Spinal cord (tissue), 10 donors: Measurements from ENCODE around the gene HOXB6. TPM values are rescaled to one million over a fixed set of nuclear protein-coding genes. Genes with fewer than 3 reads are reported as not detected.

Experiments used
- DNase-seq, 6 donors: peaks; one replicate each; pipeline versions ENCODE4 v3.0.0 to v3.0.0-alpha.2; 2013 to 2015; ENCODE audit warnings: low spot score in 6 of 6, low read depth in 4 of 6
- H3K27ac ChIP-seq: one replicate; pipeline ENCODE4 v1.5.1; 2013; ENCODE audit warnings: low read depth, low read length, control low read depth
- H3K27me3 ChIP-seq: one replicate; pipeline ENCODE4 v1.6.1; 2013; ENCODE audit warnings: low read length; ENCODE audit not compliant: control insufficient read depth, insufficient read depth
- H3K36me3 ChIP-seq: one replicate; pipeline ENCODE4 v1.6.1; 2013; ENCODE audit warnings: low read length; ENCODE audit not compliant: control insufficient read depth, insufficient read depth
- H3K4me1 ChIP-seq: one replicate; pipeline ENCODE4 v1.6.1; 2013; ENCODE audit warnings: low read length; ENCODE audit not compliant: control insufficient read depth, insufficient read depth
- H3K4me3 ChIP-seq: one replicate; pipeline ENCODE4 v1.5.1; 2013; ENCODE audit warnings: low read depth, low read length, control low read depth
- H3K9me3 ChIP-seq: one replicate; pipeline ENCODE4 v1.6.1; 2013; ENCODE audit warnings: low read length; ENCODE audit not compliant: control insufficient read depth, insufficient read depth
- WGBS: methylation state at CpG from one replicate; pipeline ENCODE4 v1.1.5; 2013; ENCODE audit warnings: missing lambda C conversion rate; ENCODE audit not compliant: insufficient coverage; 5-methylcytosine and 5-hydroxymethylcytosine counted together
- polyA plus RNA-seq, 2 donors: library from polyadenylated mRNA; unstranded; fragments of 120-200 nt; gene quantifications; one replicate each; pipeline ENCODE4 v1.2.1, GENCODE V29; 2013; ENCODE audit not compliant: insufficient read length in 2 of 2
- total RNA-seq, 2 donors: library from RNA; depleted of rRNA in 1 of 2; stranded (reverse); fragments of 120-200 nt in 1 of 2; fragments of >200 nt in 1 of 2; gene quantifications; one replicate each; pipeline versions ENCODE4 v1.2.3 to v1.2.4, GENCODE V29; 2013 to 2014
- donor health status: healthy.

HOXB6 gene
- total and polyA plus RNA-seq, 4 donors: 20.2 to 142 (median 86.5) TPM

- H3K27ac ChIP-seq: no peak overlapping the region
- H3K9me3 ChIP-seq: no peaks in the 10 kb centered on the region
- DNase-seq: peak in 1 of 6 donors; percentile 42
- peaks cover 54% of the 10 kb centered on the region for H3K27me3 ChIP-seq
- H3K4me1 ChIP-seq: peaks cover 41% of the 10 kb centered on the region
- H3K36me3 ChIP-seq: peaks cover 3% of the 10 kb centered on the region
- 56% methylated on average over 2 of the region's 5 CpGs for WGBS
- no peak overlapping the region for H3K4me3 ChIP-seq
Observed at GRCh38 chr17:48628649-48629410, 24.0 kb upstream of the HOXB6 start.

GRCh38 chr17:48627623-48628521, 23.1 kb upstream of the HOXB6 start:
- Histone ChIP-seq H3K9me3 (no peaks in the 10 kb centered on the region), H3K36me3 (no peaks in the 10 kb centered on the region), H3K27ac (peak overlapping the region; percentile 93), H3K27me3 (peaks cover 51% of the 10 kb centered on the region), H3K4me3 (no peak overlapping the region), H3K4me1 (peaks cover 42% of the 10 kb centered on the region)
- 30% methylated on average over 24 of the region's 27 CpGs for WGBS
- peak in 1 of 6 donors; percentile 51 for DNase-seq

- 20% methylated on average over 1 of the region's 5 CpGs for WGBS
- peak overlapping the region; percentile 93 for H3K27ac ChIP-seq
- H3K4me1 ChIP-seq: peaks cover 45% of the 10 kb centered on the region
- no peak for DNase-seq
- H3K36me3 ChIP-seq: no peaks in the 10 kb centered on the region
- no peaks in the 10 kb centered on the region for H3K9me3 ChIP-seq
- H3K27me3 ChIP-seq: peaks cover 45% of the 10 kb centered on the region
- peak overlapping the region; percentile 73 for H3K4me3 ChIP-seq
Observed at GRCh38 chr17:48627118-48627597, 22.4 kb upstream of the HOXB6 start.

DNA sequence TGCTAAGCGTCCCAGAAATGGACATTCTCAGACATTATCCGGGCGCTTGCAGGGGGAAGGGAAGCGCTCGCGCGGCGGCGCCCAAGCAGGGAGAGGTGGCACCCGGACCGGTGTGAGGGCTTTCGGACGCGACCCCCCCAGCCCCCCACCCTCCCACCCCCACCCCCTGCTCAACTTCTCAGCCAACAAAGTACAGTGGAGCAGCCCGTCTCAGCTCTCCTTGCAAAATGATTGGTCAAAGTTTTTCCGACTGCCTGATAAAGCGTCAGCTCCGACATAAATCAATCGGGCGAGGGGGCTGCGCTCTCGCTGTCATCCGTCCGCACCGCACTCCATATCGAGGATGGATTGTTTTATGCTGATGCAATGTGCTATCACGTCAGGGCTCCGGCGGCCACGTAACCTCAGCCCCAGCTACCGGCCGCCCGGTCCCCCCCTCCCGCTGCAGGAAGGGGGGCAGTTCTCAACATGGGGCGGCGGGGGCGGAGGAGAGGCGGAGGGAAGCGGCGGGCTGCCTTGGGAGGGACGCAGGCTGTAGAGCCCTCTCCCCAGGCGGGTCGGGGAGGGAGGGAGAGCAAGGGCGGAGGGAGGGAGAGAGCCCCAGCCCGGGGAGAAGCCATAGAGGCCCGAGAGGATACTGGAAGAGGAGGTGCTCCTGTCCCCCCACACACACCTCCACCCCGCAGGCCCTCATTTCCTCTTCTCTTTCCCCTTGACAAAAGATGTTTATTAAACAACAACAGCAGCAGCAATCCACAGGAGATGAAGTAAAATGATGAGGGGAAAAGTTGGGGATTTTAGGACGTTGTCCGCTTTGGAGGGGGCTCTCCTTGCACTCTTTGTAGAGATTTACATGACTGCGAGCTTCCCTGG, 21.7 kb upstream of the HOXB6 start, which contains the start of gene HOXB9:
TSS of gene HOXB9 (minus strand) at position 114 of the 873 bp plus-strand sequence. CDS start at position 25, 89 bp downstream.
- H3K36me3 ChIP-seq: peaks cover 2% of the 10 kb centered on the region
- H3K27ac ChIP-seq: peak within 1 kb of the TSS; percentile 93
- peaks cover 52% of the 10 kb centered on the region for H3K4me1 ChIP-seq
- 3% methylated on average over 26 of the region's 50 CpGs for WGBS
- peak within 1 kb of the TSS; percentile 73 for H3K4me3 ChIP-seq
- peak in 4 of 6 donors; percentile 57 to 96 (median 68) for DNase-seq
- H3K27me3 ChIP-seq: peaks cover 38% of the 10 kb centered on the region
- H3K9me3 ChIP-seq: no peaks in the 10 kb centered on the region

- Histone ChIP-seq H3K4me3 (peak overlapping the region; percentile 73), H3K9me3 (no peaks in the 10 kb centered on the region), H3K27me3 (peaks cover 33% of the 10 kb centered on the region), H3K36me3 (peaks cover 4% of the 10 kb centered on the region), H3K27ac (peak overlapping the region; percentile 93), H3K4me1 (peaks cover 60% of the 10 kb centered on the region)
- peak in 3 of 6 donors; percentile 46 to 62 (median 55) for DNase-seq
- WGBS: under 1% methylated on average over 68 of the region's 69 CpGs
Observed at GRCh38 chr17:48625495-48626244, 20.9 kb upstream of the HOXB6 start.

- DNase-seq: peak in 4 of 6 donors; percentile 60 to 89 (median 70)
- H3K27ac ChIP-seq: peak overlapping the region; percentile 93
- peaks cover 69% of the 10 kb centered on the region for H3K4me1 ChIP-seq
- H3K36me3 ChIP-seq: peaks cover 6% of the 10 kb centered on the region
- peak overlapping the region; percentile 73 for H3K4me3 ChIP-seq
- H3K27me3 ChIP-seq: peaks cover 36% of the 10 kb centered on the region
- WGBS: under 1% methylated on average over 51 of the region's 66 CpGs
- no peaks in the 10 kb centered on the region for H3K9me3 ChIP-seq
Observed at GRCh38 chr17:48624544-48625494, 20.0 kb upstream of the HOXB6 start.

DNA sequence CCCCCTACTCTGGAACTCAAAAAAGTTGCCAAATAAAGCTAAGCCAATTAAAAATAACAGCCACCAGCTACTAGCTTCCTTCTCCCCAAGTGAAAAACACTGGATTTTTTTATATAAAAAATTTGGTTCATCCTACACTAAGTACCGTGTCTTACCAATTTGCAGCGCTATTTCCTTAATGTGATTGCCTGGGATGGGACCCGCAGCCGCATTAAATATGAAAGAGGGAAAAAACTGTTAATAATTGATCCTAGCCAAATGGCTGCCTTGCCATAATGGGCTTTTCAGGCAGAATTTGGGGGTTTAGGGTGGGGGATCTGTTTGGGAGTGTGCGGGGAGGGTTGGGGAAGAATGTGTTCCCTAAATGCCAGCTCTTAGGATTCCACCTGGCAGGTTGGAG, 19.3 kb upstream of the HOXB6 start:
- DNase-seq: peak in 2 of 6 donors; percentile 24 to 84
- WGBS: 29% methylated on average over 3 of the region's 5 CpGs
- H3K4me1 ChIP-seq: peaks cover 73% of the 10 kb centered on the region
- peaks cover 32% of the 10 kb centered on the region for H3K27me3 ChIP-seq
- peak overlapping the region; percentile 93 for H3K27ac ChIP-seq
- peak overlapping the region; percentile 73 for H3K4me3 ChIP-seq
- peaks cover 6% of the 10 kb centered on the region for H3K36me3 ChIP-seq
- H3K9me3 ChIP-seq: no peaks in the 10 kb centered on the region

DNA sequence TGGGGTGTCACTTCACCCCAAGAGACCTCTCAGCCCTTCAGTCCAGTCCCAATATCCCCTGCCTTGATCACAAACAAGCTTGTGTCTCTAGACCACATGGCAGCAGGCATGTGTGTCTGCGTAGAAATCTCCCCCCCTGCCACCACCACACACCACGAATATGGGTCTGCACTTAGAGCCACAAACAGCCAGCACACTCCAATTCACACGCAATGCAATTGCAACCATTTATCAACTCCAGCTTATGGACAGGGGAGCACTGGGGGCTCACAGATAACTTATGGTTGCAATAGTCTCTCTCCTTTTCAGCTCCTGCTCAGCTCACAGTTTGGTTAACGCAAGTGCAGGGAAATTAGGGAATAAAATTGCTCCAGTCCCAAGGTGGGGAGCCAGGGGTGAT, 18.8 kb upstream of the HOXB6 start:
- DNase-seq: peak in 3 of 6 donors; percentile 30 to 92 (median 40)
- Histone ChIP-seq H3K4me3 (peak overlapping the region; percentile 27), H3K9me3 (no peaks in the 10 kb centered on the region), H3K36me3 (peaks cover 6% of the 10 kb centered on the region), H3K27ac (peak overlapping the region; percentile 65), H3K27me3 (peaks cover 31% of the 10 kb centered on the region), H3K4me1 (peaks cover 78% of the 10 kb centered on the region)
- 16% methylated on average over 3 of the region's 4 CpGs for WGBS
